ENCODE data around the gene TPM1.

TPM1 gene

DNA sequence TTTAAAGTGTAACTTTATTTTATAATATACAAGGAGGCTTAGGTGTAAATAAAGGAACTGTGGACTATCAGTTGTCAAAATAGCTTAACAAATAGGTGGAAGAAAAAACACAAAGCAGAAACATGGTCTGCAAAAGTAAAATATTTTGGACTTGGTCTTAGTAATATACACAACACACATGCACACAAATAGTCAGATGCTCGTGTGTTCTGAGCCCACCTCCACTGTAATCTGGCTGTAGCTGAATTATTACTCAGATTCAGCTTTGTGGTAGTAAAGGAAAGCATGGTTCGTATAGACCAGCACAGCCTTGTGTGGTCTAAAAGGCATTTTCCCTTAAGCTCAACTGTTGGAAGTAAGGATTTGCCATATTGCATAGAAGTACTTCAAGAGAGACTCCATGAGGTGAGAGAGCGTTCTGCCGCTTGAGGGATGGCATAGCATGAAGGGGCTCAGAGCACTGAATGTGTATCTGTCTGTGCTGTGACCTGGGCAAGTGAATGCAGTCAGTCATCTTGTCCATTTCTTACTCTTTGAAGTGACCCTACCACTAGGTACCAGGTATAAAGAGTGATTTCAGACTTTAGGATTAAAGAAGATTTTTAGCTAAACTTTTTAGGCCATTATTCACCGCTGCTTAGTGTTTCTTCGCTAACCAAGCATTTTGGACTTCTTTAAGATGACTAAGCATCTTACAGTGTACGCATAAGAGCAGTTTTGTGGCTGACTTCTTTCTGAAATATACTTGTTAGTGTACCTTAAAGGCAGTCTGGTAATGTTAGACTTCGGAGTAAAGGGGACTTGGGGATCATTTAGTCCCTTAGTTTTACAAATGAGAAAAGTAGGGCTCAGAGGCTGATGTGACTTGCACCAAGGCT, 15.2 kb downstream of the TPM1 start:
- DNase-seq = no peak

GRCh38 chr15:63059075-63059474, 16.5 kb downstream of the TPM1 start:
- DNase-seq = no peak

- DNase-seq = no peak
Observed at GRCh38 chr15:63059573-63060216, 17.1 kb downstream of the TPM1 start.

DNA sequence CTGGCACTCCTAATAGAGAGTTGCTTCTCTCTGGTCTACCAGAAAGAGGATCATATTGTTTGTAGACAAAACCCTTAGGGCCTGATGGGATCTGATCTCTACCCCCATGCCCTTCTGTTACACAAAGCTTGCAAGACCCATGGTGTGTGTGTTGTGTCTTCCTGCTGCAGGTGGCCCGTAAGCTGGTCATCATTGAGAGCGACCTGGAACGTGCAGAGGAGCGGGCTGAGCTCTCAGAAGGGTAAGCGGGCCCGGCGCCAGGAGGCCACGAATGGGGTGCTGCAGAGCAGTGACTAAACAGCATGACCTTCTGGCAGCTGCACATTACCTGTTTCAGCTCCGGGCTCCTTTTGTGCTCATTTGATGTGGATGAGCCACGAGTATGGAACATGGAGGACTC, 18.2 kb downstream of the TPM1 start:
- no peak for DNase-seq

- DNase-seq = no peak
Observed at GRCh38 chr15:63061975-63062374, 19.4 kb downstream of the TPM1 start.

GRCh38 chr15:63063164-63063756, 20.7 kb downstream of the TPM1 start:
- DNase-seq = no peak

- no peak for DNase-seq
Observed at GRCh38 chr15:63063877-63064409, 21.4 kb downstream of the TPM1 start.

GRCh38 chr15:63065262-63066221, 23.0 kb downstream of the TPM1 start:
- DNase-seq = no peak

- no peak for DNase-seq
Observed at GRCh38 chr15:63066272-63066671, 23.7 kb downstream of the TPM1 start.

DNA sequence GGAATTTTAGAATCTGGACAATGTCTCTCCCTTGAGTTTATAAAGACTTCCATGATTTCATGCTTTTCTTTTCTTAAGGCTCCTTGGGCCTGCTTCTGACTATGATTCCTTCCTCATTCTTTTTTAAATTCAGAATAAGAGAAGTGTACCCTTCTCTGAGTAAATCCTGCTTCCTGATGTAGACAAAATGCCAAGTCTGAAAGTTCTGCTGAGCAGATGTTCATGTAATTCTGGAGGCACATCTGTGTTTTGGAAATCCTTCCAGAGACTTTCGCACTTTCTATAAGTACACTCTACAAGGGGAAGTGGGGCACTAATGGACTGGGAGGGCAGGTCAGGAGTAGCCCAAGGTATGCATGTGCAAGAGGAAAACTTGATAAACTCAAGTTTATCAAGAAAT, 24.8 kb downstream of the TPM1 start:
- DNase-seq = no peak

DNA sequence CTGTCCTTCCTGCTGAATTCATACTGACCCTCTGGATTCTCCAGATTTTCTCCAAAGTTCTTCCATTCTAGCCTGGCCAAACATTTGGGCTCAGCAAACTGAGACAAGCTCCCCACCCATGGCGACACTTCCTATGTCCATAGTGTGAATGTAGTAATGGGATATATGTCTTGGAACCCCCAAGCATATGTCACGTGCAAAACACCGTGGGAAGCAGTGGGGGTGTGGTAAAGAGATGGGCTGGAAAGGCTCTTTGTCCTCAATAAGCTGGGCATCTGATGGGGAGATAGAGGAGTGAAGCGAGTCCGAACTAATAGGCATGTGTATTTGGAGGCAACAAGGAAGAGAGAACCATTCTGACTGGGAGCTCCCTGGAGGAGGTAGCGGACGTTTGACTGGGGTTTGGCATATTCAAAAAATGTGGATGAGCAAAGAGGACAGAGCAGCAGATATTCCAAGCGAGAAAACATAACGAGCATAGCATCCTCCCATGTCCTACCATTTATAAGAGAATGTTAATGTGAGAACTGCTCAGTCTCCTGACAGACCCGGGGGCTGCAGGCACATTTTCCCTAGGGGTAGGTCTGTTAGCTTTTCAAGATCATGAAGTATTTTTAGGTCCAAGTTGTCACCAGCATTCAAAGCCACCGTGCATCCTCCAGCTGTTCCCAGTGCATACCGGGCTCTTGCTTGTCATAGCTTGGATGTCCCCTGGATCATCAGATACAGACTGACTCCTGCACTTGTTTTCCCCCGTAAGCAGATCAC, 25.6 kb downstream of the TPM1 start:
- no peak for DNase-seq

DNA sequence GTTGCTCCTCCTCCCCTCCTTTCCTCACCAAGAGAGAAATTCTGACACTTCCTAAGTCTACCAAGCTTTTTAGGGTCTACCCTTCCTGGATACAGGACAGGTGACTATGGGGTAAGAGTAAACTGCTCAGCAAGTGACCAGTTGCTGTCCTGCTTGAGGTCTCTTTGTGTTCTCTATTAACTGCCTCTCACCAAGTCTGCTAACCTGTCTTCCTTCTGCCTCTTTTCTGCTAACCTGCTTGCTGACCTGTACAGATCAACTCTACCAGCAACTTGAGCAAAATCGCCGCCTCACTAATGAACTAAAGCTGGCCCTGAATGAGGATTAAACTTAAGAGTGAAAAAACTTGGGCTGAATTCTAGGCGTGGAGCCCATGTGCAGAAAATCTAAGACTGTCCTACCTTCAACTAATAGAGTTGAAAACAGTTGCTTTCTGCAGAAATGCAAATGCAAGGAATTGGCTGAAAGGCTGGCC, 27.1 kb downstream of the TPM1 start:
- no peak for DNase-seq

DNA sequence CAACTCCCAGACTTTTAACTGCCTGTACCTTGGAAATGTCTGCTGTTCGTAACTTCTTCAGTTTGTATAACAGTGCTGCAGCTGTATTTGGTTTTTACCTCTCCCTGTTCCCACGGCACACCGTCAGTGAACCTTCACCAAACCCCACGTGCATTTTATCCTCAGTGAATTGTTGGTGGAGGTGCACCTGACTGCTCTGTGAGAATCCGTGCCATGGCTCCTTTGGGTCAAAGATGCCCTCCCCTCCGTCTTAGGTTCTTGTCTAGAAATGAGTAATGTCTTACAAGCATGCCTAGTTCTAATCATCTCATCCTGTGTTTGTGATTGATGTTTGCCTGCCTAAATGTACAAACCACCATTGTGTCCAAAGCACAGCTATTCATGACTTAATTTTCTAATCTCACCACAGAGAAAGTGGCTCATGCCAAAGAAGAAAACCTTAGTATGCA, 28.2 kb downstream of the TPM1 start:
- no peak for DNase-seq

- DNase-seq = no peak
Observed at GRCh38 chr15:63071288-63071909, 28.9 kb downstream of the TPM1 start.

GRCh38 chr15:63072023-63072650, 29.6 kb downstream of the TPM1 start:
- no peak for DNase-seq

DNA sequence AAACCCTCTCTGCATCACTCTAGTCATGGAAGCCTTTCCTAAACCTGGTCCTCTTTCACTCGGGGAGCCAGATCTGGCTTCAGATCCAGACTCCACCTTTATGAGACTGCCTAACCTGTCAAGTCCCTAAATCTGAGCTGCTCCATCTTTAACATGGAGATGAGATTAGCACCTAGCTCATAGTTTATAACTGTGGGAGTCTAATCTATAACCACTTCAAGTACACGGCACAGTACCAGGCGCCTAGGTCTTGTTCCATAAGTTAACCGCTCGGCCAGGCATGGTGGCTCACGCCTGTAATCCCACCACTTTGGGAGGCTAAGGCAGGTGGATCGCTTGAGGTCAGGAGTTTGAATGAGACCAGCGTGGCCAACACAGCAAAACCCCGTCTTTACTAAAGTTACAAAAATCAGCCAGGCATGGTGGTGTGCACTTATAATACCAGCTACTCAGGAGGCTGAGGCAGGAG, 30.3 kb downstream of the TPM1 start:
- DNase-seq = no peak

DNA sequence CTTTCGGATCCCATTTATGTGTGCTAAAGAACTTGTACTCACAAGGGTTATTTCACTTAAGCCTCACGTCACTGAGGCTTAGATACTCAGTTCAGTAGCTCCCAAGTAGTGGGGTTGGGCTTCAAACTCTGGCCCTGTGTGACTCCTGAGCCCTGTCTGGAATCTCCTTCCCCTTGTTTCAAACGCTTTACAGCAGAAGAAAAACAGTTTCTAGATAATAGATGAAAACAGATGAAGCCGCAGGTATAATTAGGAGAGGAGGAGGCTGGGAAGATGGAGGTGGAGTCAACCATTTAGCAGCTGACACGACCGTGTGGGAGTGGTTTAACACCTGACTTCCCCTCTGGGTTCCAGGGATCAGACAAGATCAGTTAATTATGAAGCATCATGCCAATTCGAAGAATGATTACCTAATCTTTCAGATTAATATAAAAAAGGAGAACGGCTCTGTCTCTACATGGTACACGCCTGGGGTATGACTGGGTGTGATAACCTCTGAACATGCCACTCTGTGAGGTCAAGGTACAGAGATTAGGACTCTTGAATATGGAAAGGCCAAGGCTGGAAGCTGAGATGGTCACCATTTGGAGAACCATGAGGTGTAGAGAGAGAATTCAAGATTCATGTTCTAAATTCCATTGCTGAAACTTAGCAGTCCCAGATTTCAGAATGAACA, 31.1 kb downstream of the TPM1 start:
- DNase-seq = no peak

DNA sequence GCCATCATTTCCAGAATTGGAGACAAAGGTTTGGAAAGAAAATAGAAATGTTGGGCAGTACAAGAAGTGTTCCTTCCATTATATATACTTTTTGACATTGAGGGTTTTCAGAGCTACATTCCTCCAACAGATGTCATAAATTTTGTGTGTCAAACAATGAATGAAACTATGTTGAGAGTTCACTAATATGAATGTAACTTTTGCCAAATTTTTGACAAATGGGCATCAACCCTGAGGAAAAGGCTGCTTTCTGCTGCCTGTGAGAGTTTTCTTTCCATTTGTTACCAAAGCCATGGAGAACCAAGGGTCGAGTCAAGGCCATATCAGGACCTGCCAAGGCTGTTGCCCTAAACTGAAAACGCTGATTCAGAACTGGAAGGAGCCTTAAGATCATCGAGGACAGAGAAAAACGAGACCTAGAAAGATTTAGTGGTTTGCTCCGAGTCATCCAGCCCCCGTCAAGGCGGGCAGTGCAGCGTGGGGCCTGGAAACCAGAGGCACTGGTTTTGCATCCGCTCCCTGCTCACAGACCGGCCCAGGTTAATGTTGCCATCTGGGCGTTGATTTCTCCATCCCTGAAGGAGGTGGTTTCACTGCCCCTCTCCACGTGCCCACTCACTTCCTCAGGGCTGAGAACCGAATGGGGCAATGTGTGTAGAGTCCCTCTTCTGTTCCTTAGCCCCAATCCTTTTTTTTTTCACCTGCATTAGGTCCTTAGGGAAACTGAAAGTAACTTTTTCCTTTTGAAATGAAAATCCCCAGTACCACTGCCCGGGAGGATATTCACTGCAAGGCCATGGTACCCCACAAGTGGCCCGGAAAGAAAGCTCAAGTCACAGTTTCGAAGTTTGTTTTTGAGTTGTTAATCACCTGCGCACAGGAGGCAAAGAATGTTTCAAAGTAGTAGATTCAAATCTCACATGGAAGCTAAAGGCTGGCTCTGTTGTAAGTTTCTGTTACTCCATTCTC, 32.8 kb downstream of the TPM1 start:
- no peak for DNase-seq

Data from activated CD4-positive, alpha-beta T cell treated with anti-CD3 and anti-CD28 coated beads for 48 hours (primary cell).